Vagina (tissue), 2 donors: ENCODE data around the gene CLEC16A. TPM values are rescaled to one million over a fixed set of nuclear protein-coding genes. Genes with fewer than 3 reads are reported as not detected.

Source experiments
- DNase-seq, 2 donors: peaks; one replicate each; pipeline ENCODE4 v3.0.0-alpha.2; 2017; ENCODE audit errors: extremely low spot score in 2 of 2
- H3K27ac ChIP-seq: fragments of 200-600 bp; sonication (generic); one replicate; pipeline ENCODE4 v1.5.1; 2019
- H3K27me3 ChIP-seq: fragments of 200-600 bp; sonication (generic); one replicate; pipeline ENCODE4 v1.5.1; 2019
- H3K36me3 ChIP-seq, 2 donors: fragments of 200-600 bp; sonication (generic); one replicate each; pipeline ENCODE4 v1.5.1; 2017 to 2019
- H3K4me1 ChIP-seq: fragments of 200-600 bp; sonication (generic); one replicate; pipeline ENCODE4 v1.5.1; 2019
- H3K4me3 ChIP-seq, 2 donors: fragments of 200-600 bp; sonication (generic); 1 replicate in 1 of 2; 2 replicates in 1 of 2; pipeline ENCODE4 v1.5.1; 2016 to 2019
- H3K9me3 ChIP-seq: fragments of 200-600 bp; sonication (generic); one replicate; pipeline ENCODE4 v1.5.1; 2019
- POLR2A ChIP-seq, 2 donors: fragments of 450-650 bp; IDR thresholded peaks; one replicate each; pipeline ENCODE4 v1.6.1; 2017; ENCODE audit warnings: antibody characterized with exemption in 2 of 2, mild to moderate bottlenecking in 2 of 2, moderate library complexity in 2 of 2
- POLR2AphosphoS5 ChIP-seq, 2 donors: sonication (generic); formaldehyde crosslinking; IDR thresholded peaks; one replicate each; pipeline ENCODE4 v1.9.0; 2017; ENCODE audit warnings: antibody characterized with exemption in 2 of 2, mild to moderate bottlenecking in 2 of 2, low read depth in 1 of 2; ENCODE audit not compliant: insufficient read depth in 1 of 2
- intact Hi-C: fragments of 100-400 bp; cut with DNase I; formaldehyde crosslinking; loops from one replicate; pipeline ENCODE4 v1.15.1; 2023
- total RNA-seq: library from RNA; depleted of rRNA; stranded (reverse); fragments of >200 nt; gene quantifications from one replicate; pipeline ENCODE4 v1.2.3, GENCODE V29; 2016
- TF ChIP-seq, protein P1 (sequence below), 3 experiments: fragments of 450-650 bp in 2 of 3; fragments of 200-600 bp in 1 of 3; sonication (generic) in 1 of 3; IDR thresholded peaks; one replicate each; pipeline ENCODE4 v1.5.1; 2017 to 2019; ENCODE audit warnings: antibody characterized with exemption in 3 of 3, mild to moderate bottlenecking in 2 of 3, moderate library complexity in 2 of 3

CLEC16A gene
- total RNA-seq, 1 donor from 2014 or later, result 21.6 TPM

DNA sequence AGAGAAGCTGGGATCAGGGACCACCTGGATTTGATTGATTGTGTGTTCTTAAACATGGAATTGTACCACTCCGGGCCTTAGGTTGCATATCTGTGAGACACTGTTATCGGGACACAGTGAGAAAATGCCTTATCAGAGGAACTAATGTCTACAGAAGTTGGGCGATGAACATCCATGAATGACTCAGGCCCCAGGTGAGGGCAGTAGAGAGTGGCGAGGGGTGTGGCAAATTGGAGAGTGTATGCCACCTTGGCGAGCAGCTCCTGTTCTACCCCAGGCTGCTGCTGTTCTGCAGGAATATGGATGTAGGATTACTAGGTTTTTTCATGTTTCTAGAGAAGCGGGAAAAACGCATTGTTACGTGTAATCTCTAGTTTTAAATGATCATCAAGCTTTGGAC lies 38.8 kb downstream of the CLEC16A start:
- Histone ChIP-seq H3K36me3 (no peaks in the 10 kb centered on the region), H3K4me1 (peaks cover 10% of the 10 kb centered on the region), H3K4me3 (no peak overlapping the region), H3K27ac (no peak overlapping the region), H3K9me3 (no peaks in the 10 kb centered on the region), H3K27me3 (no peaks in the 10 kb centered on the region)
- TF ChIP-seq, protein P1, sequence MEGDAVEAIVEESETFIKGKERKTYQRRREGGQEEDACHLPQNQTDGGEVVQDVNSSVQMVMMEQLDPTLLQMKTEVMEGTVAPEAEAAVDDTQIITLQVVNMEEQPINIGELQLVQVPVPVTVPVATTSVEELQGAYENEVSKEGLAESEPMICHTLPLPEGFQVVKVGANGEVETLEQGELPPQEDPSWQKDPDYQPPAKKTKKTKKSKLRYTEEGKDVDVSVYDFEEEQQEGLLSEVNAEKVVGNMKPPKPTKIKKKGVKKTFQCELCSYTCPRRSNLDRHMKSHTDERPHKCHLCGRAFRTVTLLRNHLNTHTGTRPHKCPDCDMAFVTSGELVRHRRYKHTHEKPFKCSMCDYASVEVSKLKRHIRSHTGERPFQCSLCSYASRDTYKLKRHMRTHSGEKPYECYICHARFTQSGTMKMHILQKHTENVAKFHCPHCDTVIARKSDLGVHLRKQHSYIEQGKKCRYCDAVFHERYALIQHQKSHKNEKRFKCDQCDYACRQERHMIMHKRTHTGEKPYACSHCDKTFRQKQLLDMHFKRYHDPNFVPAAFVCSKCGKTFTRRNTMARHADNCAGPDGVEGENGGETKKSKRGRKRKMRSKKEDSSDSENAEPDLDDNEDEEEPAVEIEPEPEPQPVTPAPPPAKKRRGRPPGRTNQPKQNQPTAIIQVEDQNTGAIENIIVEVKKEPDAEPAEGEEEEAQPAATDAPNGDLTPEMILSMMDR (IDR thresholded peaks at IDR 0.05), result no peak
- TF ChIP-seq POLR2A (IDR thresholded peaks at IDR 0.05), result no peak
- intact Hi-C loops, result loop anchor here (10.0 kb wide), 1 partner anchor 52 kb away; no protein-coding TSS in a partner anchor
- DNase-seq, result no peak

DNA sequence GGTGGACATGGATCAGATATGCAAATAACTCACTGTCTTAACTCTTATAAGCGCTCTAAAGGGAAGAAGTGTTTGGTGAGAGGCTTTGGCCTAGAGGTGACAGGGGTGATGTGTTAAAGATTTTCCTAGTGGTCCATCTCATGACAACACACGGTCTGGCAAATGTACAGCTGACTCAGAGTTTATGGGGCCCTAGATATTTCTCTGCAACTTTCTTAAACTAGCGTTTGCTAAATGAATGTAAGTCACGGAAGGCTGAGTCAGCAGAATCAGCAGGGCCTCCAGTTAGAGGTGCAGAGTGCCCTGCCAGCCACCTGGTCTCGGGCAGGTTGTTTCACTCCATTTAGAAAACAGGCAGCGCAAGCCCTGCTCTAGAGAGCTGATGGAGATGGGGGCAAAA lies 40.1 kb downstream of the CLEC16A start:
- H3K9me3 ChIP-seq, result no peaks in the 10 kb centered on the region
- no peak overlapping the region for H3K27ac ChIP-seq
- no peak for DNase-seq
- H3K36me3 ChIP-seq, result no peaks in the 10 kb centered on the region
- H3K4me1 ChIP-seq, result peaks cover 10% of the 10 kb centered on the region
- intact Hi-C loops, result loop anchor here (10.0 kb wide), 1 partner anchor 50 kb away; no protein-coding TSS in a partner anchor
- H3K4me3 ChIP-seq, result no peak overlapping the region
- H3K27me3 ChIP-seq, result no peaks in the 10 kb centered on the region
- TF ChIP-seq POLR2A (IDR thresholded peaks at IDR 0.05) (no peak), POLR2AphosphoS5 (IDR thresholded peaks at IDR 0.05; ENCODE audit: insufficient read depth in 1 of 2, low read depth in 1 of 2) (no peak)
- TF ChIP-seq, protein P1 (IDR thresholded peaks at IDR 0.05), result no peak

DNA sequence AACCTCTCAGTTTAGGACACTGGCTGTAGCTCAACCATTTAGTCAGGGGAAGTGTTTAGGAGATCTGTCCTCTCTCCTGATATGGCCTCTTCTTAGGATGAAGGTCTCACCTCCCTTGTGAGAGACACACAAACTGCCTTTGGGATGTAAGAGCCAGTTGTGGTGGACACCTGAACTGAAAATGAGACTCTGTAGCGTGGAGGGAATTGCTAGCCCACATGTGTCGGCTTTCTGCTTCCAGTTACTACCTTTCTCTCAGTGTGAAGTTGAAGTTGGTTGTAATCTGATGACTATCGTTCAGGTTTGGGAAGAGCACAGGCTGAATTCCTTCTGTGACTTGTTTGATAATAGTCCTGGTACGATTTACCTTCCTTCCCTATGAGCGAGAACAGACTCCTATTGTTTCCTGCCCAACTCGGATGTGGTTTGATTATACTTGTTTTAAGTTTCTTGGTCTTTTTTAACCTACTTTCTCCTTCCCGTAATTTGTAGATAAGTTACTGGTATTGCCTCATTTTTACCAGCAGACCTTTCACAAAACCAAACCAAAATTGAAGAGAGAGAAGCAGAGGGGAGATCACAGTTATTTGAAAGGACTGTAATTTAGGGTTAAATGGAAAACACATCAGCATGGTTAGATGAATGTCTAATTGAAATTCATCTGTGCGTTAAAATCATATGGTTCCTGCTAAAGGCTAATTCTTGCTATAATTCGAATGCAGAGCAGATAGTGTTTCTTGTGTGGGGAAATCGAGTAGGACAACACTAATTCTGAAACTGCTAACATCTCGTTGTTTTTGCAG lies 43.2 kb downstream of the CLEC16A start:
- no peaks in the 10 kb centered on the region for H3K36me3 ChIP-seq

DNA sequence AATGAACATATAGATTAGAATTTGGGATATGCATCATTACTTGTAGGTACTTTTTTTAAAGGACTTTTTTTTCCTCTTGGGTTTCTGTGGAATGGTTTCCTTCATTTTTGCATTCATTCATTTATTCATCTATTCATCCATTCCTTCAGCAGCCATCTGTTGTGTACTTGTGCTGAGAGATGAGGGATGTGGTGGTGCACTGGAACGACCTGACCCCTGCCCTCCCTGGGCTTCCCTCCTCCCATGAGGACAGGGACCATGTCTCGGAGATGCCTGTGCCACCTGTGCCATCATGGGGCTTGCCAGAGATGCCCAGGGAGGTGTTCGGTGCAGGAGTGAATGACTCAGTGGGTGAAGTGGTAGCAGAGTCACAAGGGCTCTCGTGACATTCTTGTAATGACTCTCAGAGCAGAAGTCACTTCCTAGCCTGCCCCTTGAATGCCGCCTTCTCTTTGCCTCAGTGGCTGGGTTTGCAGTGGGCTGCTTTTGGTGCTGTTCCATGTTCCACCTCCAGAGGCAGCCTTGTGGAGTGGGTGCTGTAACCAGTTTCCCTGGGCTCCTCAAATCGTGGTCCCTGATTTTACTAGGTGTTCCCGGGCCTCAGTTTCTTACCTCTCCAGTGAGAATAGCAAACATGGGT lies 43.9 kb downstream of the CLEC16A start:
- no peak overlapping the region for H3K4me3 ChIP-seq
- no peak overlapping the region for H3K27ac ChIP-seq
- H3K9me3 ChIP-seq, result no peaks in the 10 kb centered on the region
- DNase-seq, result no peak
- peaks cover 8% of the 10 kb centered on the region for H3K4me1 ChIP-seq
- intact Hi-C loops, result loop anchor here (10.0 kb wide), 1 partner anchor 47 kb away; no protein-coding TSS in a partner anchor
- H3K27me3 ChIP-seq, result no peaks in the 10 kb centered on the region
- TF ChIP-seq, protein P1 (IDR thresholded peaks at IDR 0.05), result no peak
- no peak for TF ChIP-seq POLR2A (IDR thresholded peaks at IDR 0.05)
- TF ChIP-seq POLR2AphosphoS5 (IDR thresholded peaks at IDR 0.05; ENCODE audit: insufficient read depth in 1 of 2, low read depth in 1 of 2), result no peak
- no peaks in the 10 kb centered on the region for H3K36me3 ChIP-seq

More for the DNA sequence above, 43.2 kb downstream of the CLEC16A start:
- Histone ChIP-seq H3K27me3 (no peaks in the 10 kb centered on the region), H3K4me1 (peaks cover 8% of the 10 kb centered on the region), H3K4me3 (no peak overlapping the region), H3K27ac (no peak overlapping the region), H3K9me3 (no peaks in the 10 kb centered on the region)
- TF ChIP-seq, protein P1 (IDR thresholded peaks at IDR 0.05), result no peak
- TF ChIP-seq POLR2A (IDR thresholded peaks at IDR 0.05) (no peak), POLR2AphosphoS5 (IDR thresholded peaks at IDR 0.05; ENCODE audit: insufficient read depth in 1 of 2, low read depth in 1 of 2) (no peak)
- intact Hi-C loops, result loop anchor here (10.0 kb wide), 1 partner anchor 47 kb away; no protein-coding TSS in a partner anchor
- no peak for DNase-seq
